Measurements from ENCODE around the gene ANKS6. TPM values are rescaled to one million over a fixed set of nuclear protein-coding genes. Genes with fewer than 3 reads are reported as not detected.

The ANKS6 gene
- total RNA-seq, 2 donors from 2014 or later: 41.7 to 55.2 TPM

DNA sequence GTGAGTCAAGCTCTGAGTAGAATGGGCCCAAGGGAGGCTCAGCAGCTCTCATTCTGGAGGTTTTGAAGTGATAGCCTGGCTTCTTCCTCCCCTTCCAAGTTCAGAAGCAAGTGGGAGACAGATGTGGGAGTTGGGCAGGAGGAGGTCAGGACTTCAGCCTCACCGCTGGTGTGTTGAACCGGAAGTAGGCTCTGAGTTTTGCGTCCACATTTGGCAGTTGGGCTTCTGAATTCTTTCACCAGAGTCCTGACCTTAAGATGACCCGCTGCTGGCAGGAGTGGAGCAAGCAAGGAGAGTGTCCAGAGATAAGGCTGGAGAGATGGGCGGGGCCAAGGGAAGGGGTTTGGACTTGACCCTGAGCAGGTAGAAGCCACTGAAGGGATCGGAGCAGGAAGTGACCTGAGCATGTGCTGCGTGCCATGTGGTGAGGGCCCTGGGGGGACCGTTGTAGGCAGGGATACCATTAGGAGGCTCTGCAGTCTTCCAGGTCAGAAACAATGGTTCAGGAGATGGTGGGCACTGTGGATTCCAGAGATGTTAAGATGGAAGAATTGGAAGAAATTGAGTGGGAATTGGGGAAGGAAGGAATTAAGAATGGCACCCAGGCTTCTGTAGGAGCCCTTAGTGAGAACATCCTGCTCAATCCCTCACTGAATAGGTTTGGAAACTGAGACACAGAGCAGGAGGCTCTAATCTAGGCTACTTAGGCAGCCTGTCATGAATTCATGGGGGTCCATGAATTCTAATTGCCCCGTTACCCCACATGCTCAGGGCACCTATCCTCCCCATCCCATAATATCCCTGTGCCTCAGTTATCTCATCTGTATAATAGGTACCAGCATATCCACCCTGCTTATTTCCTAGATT, 37.0 kb upstream of the ANKS6 start:
- Histone ChIP-seq H3K36me3 (ENCODE audit: control insufficient read depth, insufficient read depth, low read length) (no peaks in the 10 kb centered on the region), H3K9me3 (ENCODE audit: control insufficient read depth, low read length) (no peaks in the 10 kb centered on the region), H3K9ac (ENCODE audit: extremely low read depth, low read length, poor library complexity, severe bottlenecking) (no peak overlapping the region), H3K27ac (ENCODE audit: low read depth, low read length) (no peak overlapping the region), H3K4me1 (ENCODE audit: control insufficient read depth, insufficient read depth, low read length) (no peaks in the 10 kb centered on the region), H3K4me3 (ENCODE audit: low read length) (no peak overlapping the region), H3K27me3 (ENCODE audit: control insufficient read depth, insufficient read depth, low read length, poor library complexity, severe bottlenecking) (no peaks in the 10 kb centered on the region)
- DNase-seq: no peak
- H3K27me3 Mint-ChIP-seq (ENCODE audit: insufficient read depth): no peaks in the 10 kb centered on the region
- H3K36me3 Mint-ChIP-seq (ENCODE audit: low read depth): peaks cover 34% of the 10 kb centered on the region
- H3K4me3 Mint-ChIP-seq: no peak overlapping the region
- 94 to 99% methylated on average over 8 to 9 of the region's 9 CpGs for WGBS, 2 experiments (ENCODE audit: insufficient coverage in 1 of 2, insufficient read length in 1 of 2)
- TF ChIP-seq, protein P1, sequence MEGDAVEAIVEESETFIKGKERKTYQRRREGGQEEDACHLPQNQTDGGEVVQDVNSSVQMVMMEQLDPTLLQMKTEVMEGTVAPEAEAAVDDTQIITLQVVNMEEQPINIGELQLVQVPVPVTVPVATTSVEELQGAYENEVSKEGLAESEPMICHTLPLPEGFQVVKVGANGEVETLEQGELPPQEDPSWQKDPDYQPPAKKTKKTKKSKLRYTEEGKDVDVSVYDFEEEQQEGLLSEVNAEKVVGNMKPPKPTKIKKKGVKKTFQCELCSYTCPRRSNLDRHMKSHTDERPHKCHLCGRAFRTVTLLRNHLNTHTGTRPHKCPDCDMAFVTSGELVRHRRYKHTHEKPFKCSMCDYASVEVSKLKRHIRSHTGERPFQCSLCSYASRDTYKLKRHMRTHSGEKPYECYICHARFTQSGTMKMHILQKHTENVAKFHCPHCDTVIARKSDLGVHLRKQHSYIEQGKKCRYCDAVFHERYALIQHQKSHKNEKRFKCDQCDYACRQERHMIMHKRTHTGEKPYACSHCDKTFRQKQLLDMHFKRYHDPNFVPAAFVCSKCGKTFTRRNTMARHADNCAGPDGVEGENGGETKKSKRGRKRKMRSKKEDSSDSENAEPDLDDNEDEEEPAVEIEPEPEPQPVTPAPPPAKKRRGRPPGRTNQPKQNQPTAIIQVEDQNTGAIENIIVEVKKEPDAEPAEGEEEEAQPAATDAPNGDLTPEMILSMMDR (conservative IDR thresholded peaks at IDR 0.05): no peak
- no peaks in the 10 kb centered on the region for H3K4me1 Mint-ChIP-seq
- no peak overlapping the region for H3K27ac Mint-ChIP-seq
- H3K9me3 Mint-ChIP-seq: no peaks in the 10 kb centered on the region

DNA sequence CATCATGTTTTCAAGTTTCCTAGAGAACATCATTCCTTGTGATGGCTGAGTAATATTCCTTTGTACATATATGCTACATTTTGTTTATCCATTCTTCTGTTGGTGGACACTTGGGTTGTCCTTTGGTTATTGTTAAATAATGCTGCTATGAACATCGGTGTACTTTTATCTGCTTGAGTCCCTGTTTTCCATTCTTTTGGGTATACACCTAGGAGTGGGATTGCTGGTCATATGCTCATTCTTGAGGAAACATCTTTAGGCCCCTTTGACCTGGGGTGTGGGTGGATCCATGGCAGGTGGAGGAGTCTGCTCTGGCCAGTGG, 36.4 kb upstream of the ANKS6 start:
- Histone ChIP-seq H3K9me3 (ENCODE audit: control insufficient read depth, low read length) (no peaks in the 10 kb centered on the region), H3K27me3 (ENCODE audit: control insufficient read depth, insufficient read depth, low read length, poor library complexity, severe bottlenecking) (no peaks in the 10 kb centered on the region), H3K9ac (ENCODE audit: extremely low read depth, low read length, poor library complexity, severe bottlenecking) (no peak overlapping the region), H3K4me3 (ENCODE audit: low read length) (no peak overlapping the region), H3K4me1 (ENCODE audit: control insufficient read depth, insufficient read depth, low read length) (no peaks in the 10 kb centered on the region), H3K27ac (ENCODE audit: low read depth, low read length) (no peak overlapping the region), H3K36me3 (ENCODE audit: control insufficient read depth, insufficient read depth, low read length) (no peaks in the 10 kb centered on the region)
- Mint-ChIP-seq H3K4me3 (no peak overlapping the region), H3K9me3 (no peaks in the 10 kb centered on the region), H3K27me3 (ENCODE audit: insufficient read depth) (no peaks in the 10 kb centered on the region), H3K27ac (no peak overlapping the region), H3K4me1 (no peaks in the 10 kb centered on the region), H3K36me3 (ENCODE audit: low read depth) (peaks cover 34% of the 10 kb centered on the region)
- 87 to 100% methylated on average over 1 of the region's 1 CpG for whole genome bisulfite sequencing, 2 experiments (ENCODE audit: insufficient coverage in 1 of 2, insufficient read length in 1 of 2)
- TF ChIP-seq, protein P1 (conservative IDR thresholded peaks at IDR 0.05): no peak
- DNase-seq: no peak

- no peak overlapping the region for H3K4me3 Mint-ChIP-seq
- no peak for DNase-seq
- Histone ChIP-seq H3K4me1 (ENCODE audit: control insufficient read depth, insufficient read depth, low read length) (no peaks in the 10 kb centered on the region), H3K9ac (ENCODE audit: extremely low read depth, low read length, poor library complexity, severe bottlenecking) (no peak overlapping the region), H3K36me3 (ENCODE audit: control insufficient read depth, insufficient read depth, low read length) (no peaks in the 10 kb centered on the region), H3K27ac (ENCODE audit: low read depth, low read length) (no peak overlapping the region), H3K9me3 (ENCODE audit: control insufficient read depth, low read length) (no peaks in the 10 kb centered on the region), H3K4me3 (ENCODE audit: low read length) (no peak overlapping the region), H3K27me3 (ENCODE audit: control insufficient read depth, insufficient read depth, low read length, poor library complexity, severe bottlenecking) (no peaks in the 10 kb centered on the region)
- no peak overlapping the region for H3K27ac Mint-ChIP-seq
- H3K9me3 Mint-ChIP-seq: no peaks in the 10 kb centered on the region
- H3K4me1 Mint-ChIP-seq: no peaks in the 10 kb centered on the region
- TF ChIP-seq, protein P1 (conservative IDR thresholded peaks at IDR 0.05): no peak
- WGBS, 2 experiments (ENCODE audit: insufficient coverage in 1 of 2, insufficient read length in 1 of 2): 91% methylated on average over 16 of the region's 16 CpGs
- peaks cover 36% of the 10 kb centered on the region for H3K36me3 Mint-ChIP-seq (ENCODE audit: low read depth)
- no peaks in the 10 kb centered on the region for H3K27me3 Mint-ChIP-seq (ENCODE audit: insufficient read depth)
These were observed 35.3 kb upstream of the ANKS6 start for GRCh38 chr9:98831696-98832095.
